Keratinocyte (primary cell): ENCODE data around the gene CTXN1.

Experiments used
- EZH2 ChIP-seq: IDR thresholded peaks from one replicate; pipeline ENCODE4 v1.6.1; 2012; ENCODE audit warnings: inconsistent platforms, mild to moderate bottlenecking, low read length, moderate library complexity
- TF ChIP-seq, protein P1 (sequence below), 3 experiments: IDR thresholded peaks in 1 of 3; conservative IDR thresholded peaks in 1 of 3; optimal IDR thresholded peaks in 1 of 3; 2 replicates in 2 of 3; 3 replicates in 1 of 3; pipeline versions ENCODE3 to v1.5.1; 2011; ENCODE audit warnings: low read length in 3 of 3, mild to moderate bottlenecking in 3 of 3, moderate library complexity in 2 of 3, control low read depth in 1 of 3, inconsistent platforms in 1 of 3; ENCODE audit not compliant: insufficient read depth in 2 of 3; ENCODE audit errors: extremely low read depth in 1 of 3

DNA sequence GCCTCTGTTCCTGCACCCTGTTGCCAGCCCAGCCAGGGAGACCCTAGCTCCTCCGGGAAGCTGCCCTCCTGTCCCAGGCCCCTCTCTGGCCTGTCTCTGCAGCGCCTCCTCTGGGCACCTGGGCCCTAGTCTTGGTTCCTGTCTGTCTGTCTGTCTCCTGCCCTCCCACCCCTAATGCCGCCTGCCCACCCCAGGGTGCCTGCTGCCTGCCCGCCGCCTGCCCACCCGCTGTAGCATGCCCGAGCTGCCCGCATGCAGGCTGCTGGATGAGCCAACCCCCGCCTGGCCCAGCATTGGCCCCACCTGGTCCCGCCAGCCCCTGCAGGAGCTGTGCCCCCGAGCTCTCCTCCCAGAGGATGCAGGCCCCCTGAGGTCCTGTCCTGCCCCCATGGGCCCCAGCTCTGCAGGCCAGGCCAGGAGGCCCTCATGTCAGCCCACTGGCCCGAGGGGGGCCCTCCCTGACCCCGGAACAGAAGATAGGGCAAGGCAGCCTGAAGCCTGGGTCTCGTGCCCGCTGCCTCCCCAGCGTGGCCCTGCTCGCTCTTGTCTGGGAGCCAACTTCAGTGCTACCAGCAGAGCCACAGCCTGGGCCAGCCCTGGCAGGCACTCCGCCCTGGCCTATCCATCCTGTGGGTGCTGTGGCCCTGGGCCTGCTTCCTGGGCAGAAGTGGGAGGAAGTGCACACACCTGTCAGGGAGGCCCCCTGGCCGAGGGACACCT is 17.0 kb downstream of the CTXN1 start:
- TF ChIP-seq, protein P1, sequence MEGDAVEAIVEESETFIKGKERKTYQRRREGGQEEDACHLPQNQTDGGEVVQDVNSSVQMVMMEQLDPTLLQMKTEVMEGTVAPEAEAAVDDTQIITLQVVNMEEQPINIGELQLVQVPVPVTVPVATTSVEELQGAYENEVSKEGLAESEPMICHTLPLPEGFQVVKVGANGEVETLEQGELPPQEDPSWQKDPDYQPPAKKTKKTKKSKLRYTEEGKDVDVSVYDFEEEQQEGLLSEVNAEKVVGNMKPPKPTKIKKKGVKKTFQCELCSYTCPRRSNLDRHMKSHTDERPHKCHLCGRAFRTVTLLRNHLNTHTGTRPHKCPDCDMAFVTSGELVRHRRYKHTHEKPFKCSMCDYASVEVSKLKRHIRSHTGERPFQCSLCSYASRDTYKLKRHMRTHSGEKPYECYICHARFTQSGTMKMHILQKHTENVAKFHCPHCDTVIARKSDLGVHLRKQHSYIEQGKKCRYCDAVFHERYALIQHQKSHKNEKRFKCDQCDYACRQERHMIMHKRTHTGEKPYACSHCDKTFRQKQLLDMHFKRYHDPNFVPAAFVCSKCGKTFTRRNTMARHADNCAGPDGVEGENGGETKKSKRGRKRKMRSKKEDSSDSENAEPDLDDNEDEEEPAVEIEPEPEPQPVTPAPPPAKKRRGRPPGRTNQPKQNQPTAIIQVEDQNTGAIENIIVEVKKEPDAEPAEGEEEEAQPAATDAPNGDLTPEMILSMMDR (optimal IDR thresholded peaks at IDR 0.05 in 1 of 3, IDR thresholded peaks at IDR 0.05 in 1 of 3, conservative IDR thresholded peaks at IDR 0.05 in 1 of 3; ENCODE audit: extremely low read depth in 1 of 3, insufficient read depth in 2 of 3, low read length in 3 of 3): peak in 1 of 3 experiments; percentile 9
- TF ChIP-seq EZH2: no peak
